Activated T-helper 1 cell treated with anti-CD3 and anti-CD28 coated beads, Interleukin-2, amount 50 U/mL, for 16 hours (primary cell): ENCODE measurements around the gene HRH3.

Experiments used
- DNase-seq, 2 donors: peaks; one replicate each; pipeline ENCODE4 v3.0.0-alpha.2; 2020; ENCODE audit warnings: low read depth in 1 of 2, low spot score in 1 of 2

HRH3 gene

DNA sequence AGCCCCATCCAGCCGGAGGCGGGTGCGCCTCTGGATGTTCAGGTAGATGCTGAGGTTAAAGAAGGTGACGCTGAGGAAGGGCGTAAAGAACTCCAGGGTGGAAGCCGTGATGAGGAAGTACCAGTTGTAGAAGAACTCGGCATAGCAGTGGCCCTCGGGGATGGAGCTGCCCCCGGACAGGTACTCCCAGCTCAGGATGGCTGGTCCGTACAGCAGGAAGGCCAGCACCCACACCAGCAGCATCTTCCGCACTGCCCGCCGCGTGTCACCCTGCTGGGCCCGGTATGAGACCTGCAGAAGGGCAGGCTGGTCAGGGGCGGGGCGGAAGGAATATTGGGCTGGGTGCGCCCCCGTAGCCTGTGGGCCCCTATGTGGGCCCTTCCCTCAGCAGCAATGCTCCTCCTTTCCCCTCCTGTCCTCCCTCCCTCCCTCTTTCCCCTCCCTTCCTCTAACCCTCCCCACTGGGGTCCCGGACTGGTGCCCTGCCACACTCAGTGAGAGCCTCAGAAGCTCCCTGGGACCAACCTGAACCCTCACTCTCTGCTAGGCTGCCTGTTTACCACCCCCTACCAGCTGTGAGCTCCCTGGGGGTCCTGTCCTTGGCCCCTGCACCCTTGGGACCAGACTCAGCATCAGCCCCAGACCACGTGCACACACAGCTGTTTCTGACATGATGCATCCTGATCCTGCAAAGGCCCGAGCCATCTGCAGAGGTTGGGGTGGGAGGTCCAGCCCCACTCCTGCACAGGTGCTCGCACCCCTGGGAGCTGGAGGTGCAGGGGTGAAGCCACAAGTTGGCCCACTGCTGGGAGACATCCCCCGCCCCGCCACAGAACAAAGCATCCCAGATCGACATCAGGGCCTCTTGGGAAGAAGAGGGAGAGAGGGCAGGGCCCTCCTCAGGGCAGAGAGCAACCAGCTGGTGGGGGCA, 3.2 kb downstream of the HRH3 start:
- no peak for DNase-seq

GRCh38 chr20:62215991-62216635, 4.0 kb downstream of the HRH3 start:
- no peak for DNase-seq

DNA sequence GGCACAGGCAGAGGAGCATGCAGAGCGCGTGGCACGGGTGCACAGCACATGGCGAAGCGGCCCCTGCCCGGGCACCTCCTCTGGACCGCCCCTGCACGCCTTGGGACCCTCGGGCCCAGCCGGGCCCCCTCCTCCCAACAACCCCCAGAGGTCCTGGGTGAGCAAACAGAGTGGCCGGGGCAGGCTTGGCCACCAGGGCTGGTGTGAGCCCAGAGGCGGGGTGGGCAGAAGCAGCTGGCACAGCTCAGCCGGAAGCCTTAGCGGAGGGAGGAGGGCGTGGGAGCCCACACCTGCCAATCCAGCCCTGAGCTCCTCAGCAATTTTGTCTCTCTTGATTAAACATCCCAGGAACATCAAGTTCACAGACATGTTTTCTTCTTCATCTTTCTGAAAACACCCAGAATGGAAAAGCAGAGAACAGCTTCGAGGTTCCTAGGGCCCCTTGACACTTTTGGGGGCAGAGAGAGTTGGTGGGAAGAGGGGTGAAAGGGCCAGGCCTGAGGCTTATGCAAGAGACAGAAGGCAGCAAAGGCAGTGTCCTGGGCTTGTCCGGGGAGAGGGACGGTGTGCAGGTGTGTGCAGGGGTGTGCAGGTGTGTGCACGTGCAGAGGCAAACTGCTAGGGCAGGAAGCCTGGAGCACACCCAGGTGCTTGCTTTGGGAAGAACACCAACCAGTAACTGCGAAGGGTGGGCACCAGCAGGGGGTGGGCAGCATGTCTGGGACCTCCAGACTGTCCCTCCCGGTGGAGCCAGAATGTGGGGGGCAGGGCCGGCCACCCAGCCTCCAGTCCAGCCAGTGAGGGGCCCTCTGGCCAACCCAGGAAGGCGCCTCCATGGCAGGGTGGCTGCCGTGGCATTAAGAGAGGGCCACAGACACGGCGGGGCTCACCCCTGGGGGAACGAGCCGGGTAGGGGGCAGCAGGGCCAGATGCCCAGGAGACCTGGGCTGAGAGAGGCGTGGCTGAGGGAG, 4.8 kb downstream of the HRH3 start:
- DNase-seq, result no peak

GRCh38 chr20:62214067-62214466, 6.0 kb downstream of the HRH3 start:
- no peak for DNase-seq

DNA sequence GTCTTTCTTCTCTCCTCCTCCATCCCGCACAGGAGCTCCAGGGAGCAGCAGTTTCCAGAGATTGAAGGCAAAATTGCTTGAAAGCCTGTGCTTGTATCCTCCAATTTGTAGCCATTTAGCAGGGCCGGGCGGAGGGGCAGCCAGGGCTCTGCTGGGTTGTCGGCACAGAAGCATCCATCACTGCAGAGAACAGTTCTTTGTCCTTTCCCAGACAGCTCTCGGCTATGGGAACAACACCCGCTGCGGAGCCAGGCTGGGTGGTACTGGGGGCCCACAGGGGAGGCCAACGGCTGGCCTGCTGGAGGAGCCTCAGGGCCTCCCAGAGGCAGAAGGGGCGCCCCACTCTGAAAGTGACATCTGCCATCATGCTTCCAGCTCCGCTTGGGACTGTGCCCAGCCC, 7.8 kb downstream of the HRH3 start:
- no peak for DNase-seq

- DNase-seq, result no peak
These were observed 8.2 kb downstream of the HRH3 start for GRCh38 chr20:62211769-62212288.

DNA sequence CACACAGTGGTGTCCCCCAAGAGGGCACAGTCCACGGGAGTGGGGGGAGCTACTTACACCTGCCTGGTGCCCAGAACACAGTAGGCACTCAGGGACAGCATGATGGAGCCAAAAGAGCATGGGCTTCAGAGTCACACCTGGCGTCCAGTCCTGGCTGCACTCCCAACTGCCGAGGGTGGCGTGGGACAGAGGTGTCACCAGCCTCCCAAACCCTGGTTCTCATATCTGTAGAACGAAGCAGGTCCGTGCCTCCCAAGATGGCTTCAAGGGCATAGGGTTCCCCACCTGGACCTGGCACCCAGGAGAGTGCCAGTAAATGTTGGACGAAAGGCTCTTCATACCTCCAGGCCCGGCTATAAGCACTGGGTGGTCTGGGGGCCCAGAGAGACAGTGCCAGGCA, 8.9 kb downstream of the HRH3 start:
- DNase-seq, result no peak

DNA sequence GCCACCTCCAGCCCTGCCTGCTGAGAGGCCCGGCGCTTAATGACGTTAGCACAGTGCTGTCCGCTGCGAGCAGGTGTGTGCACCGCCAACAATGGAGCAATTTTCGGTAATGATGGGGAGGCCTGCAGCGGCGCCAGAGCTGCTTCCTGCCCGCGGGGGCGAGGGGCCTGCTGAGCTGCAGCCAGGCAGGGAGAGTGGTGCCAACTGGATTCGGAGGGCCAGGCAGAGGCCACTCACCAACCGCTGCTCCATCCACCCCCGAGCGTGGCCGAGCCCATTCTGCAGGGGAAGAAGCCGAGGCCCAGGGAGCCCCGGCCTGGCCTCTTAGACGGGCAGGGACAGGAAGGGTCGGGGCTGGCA, 9.6 kb downstream of the HRH3 start:
- DNase-seq, result no peak

DNA sequence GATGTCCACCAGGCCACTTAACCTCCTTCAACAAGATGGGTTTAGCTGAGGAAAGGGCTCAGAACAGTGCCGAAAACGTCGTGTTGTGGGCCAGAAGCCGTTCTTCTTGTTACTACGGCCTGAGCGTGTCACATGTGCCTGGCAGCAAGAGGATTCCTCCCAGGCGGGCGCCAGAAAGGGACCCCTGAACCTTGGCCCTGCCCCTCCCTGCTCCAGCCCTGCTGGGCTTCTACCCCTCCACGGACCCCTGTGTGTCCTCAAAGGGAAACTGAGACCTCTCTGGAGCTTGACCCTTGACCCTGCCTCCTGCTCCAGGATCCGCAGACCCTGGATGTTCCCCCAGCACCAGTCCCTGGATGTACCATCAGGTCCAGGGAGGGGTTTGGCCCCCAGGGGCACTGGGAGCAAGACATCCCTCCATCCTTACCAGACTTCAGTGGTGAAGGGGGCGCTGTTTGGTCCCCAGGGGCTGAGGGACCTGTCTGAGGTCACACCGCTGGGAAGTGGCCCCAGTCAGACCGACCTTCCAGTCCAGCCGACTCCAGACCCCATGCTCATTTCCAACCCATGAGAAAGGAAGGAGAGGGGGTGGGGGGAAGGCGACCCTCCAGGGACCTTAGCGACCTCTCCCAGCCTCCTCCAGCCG, 10.1 kb downstream of the HRH3 start:
- no peak for DNase-seq

DNA sequence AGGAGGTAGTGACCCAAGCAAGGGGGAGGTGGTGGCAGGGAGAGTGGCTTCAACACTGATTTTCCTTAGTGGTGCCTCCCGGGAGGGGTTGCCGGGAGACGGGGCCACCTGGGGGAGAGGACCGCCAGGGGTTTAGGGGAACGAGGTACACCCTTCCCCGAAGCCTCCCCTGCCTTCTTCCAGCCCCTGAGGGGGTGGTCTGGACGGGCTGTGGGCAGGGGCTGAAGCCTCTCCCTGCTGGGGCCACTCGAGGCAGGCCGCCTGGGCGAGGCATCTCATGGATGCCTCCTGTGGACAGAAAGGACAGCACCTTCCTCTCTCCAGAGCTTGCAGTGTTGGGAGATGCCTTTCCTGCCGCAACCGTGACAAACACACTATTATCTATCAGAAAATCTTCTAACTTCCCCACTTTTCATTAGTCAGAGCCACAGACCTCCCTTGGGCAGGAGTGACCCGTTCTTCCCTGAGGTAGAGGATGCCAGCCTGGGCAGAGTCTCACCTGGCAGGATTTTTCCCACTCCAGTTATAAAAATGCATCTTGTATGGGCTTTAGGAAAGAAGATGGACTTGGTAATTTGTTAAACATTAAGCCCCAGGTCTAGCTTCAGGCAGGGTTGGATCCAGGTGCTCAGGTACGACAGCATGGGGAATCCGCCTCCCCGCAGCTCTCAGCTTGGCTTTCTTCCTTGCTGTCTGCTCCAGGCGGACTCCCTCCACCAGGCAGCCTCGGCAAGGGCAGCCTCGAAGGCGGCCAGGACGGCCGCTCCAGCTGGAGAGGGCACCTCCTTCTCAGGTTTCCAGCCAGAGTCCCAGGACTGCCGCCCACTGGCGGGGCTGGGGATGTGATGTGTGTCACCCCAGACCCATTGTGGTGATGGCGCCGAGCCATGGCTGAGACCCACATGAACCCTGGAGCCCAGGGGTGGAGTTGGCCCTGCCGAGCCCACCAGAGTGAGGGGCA, 11.0 kb downstream of the HRH3 start:
- no peak for DNase-seq

DNA sequence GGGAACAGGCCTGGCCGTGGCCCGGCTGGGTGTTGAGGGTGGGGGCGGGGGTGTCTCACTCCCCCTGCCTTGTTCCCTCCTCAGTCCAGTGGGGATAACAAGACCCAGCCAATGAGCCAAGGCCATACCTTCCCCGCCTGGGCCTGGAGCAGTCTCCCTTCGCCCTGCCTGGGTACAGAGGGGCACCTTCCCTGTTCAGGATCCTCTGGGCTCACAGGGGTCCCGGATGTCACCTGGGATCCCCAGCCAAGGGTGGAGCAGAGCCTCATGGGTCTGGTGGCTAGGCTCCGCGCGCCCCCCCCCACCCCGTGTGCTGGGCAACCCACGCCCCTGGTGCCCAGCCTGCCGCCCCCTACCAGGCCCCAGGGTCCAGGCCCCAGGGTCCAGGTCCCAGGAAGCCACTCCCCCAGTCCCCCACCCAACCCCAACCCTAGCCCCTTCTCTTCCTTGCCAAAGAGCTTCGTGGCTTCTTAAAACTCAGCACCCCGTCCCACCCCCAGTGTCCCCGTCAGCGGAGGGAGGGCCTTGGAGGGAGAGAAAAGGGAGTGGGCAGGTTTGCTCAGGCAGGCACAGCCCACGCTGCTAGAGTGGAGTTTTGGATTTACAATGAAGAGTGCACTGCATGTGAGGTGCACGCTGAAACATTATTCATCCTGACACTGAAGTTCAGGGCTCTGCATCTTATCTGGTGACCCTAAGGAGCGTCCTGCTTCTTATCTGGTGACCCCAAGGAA, 11.8 kb downstream of the HRH3 start:
- no peak for DNase-seq

- DNase-seq, result no peak
These were observed 13.7 kb downstream of the HRH3 start for GRCh38 chr20:62206388-62206775.

GRCh38 chr20:62205618-62206387, 14.3 kb downstream of the HRH3 start:
- DNase-seq, result no peak

DNA sequence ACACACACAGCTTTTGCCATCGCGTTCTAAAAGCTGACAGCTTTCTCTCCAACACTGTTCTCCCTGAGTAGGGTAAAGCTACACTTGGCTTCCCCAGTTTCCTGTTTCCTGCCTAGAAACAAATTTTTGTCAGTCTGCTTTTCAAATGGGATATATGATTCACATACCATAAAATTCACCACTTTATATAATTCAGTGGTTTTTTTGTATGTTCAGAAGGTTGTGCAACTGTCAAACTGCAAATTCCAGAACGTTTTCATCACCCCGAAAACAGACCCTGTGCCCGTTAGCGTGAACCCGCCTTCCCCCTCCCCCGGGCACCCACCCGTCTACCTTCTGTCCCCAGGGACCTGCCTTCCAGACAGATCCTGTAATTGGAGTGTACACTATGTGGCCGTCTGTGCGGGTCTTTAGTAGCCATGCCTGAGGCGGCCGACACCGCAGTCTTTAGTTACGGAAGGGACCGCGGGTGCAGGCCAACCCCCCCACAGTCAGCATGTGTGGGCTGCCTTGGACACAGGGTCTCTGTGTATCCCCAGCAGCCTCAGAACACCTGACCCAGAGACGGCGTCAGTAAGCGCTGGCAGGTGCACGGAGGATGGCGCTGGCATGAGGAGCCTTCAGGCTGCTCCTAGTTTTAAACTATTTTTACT, 16.6 kb downstream of the HRH3 start:
- DNase-seq, result no peak

DNA sequence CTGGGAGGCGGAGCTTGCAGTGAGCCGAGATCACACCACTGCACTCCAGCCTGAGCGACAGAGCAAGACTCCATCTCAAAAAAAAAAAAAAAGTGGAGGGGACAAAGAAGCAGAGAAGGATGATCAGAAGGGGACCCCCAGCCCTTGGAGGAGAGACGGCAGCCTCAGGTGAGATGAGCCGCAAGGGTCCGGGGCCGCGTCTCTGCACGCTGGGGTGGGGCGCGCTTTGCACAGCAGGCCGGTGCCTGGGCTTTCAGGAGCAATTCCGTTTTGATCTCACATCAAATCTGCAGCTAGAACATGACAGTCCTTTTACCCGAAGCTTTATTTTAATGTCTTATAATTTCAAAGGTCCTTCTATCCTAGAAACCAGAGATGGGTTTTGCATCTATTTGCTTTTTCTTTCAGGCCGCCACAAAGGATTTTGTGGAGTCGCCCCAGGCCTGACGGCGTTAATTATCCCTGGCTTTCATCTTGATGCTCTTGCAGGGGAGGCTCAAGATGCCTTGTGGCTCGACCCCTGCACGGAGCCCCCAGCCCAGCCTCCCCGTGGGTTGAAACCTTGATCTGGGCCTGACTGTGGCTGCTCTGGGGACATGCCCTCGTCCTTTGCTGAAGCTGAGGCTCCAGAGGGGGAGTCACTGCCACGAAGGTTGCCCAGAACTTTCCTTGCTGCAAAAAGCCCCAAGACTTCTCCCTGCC, 17.3 kb downstream of the HRH3 start:
- DNase-seq, result no peak

DNA sequence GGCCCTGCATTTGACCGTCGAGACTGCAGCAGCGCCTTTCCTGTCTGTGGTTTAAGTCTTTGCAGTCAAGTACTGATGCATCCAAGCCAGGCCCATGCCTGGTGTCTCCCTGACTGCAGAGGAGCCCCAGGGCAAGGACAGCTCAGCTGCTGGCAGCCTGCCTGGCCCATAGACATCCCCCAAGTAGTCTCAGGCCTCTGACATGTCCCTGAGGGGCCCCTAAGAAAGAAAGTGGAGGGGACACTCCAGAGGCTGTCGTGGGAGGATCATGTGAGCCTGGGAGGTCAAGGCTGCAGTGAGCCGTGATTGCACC, 18.0 kb downstream of the HRH3 start:
- no peak for DNase-seq
